Activated T-helper 1 cell treated with Interleukin-2 at 50 U/mL for 16 hours (primary cell): ENCODE results near the gene FBRSL1.
"Not testable (repeated sequence)": the region's sequence is repeated elsewhere in the genome, so short reads cannot be mapped to it uniquely, and the experiment has no call there.

Source experiments
- DNase-seq: peaks from one replicate; pipeline ENCODE4 v3.0.0-alpha.2; 2020; ENCODE audit warnings: low read depth

FBRSL1 gene

DNA sequence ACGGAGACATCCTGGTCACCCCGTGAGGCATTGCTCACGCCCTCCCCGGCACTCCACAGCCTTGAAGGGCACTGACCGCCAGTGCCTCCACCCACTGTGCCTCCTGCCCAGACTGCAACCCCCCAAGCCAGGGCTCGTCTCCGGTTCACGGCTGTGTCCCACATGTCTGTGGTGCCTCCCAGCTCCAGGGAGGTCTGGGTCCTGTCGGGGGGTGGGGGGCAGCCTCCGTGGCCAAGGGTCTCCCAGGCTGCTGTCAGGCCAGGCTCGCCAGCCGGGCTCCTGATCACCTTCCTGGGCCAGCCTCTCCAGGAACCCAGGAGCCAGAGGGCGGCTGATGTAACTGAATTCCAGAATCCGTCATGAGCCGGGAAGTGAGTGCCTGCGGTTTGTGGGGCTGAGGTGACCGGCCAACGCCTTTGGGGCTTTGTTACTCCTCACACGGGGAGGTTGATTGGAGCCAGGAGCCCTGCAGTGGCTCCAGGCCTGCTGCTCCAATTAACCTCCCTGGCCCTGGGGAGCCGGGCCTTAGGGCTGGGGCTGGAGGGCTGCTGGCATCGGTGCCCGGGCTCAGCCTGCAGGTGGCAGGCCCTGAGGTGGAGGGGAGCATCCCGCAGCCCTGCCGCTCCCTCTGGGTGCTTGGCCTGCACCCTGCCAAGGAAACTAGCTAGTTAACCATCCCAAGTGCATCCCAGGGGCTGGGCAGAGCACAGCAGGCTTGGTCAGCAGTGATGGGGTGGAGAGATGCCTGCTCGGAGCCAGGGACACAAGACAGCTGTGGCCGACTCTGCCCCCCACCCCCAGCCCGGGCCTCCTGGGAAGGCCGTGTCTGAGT, 36.4 kb upstream of the FBRSL1 start:
- no peak for DNase-seq

DNA sequence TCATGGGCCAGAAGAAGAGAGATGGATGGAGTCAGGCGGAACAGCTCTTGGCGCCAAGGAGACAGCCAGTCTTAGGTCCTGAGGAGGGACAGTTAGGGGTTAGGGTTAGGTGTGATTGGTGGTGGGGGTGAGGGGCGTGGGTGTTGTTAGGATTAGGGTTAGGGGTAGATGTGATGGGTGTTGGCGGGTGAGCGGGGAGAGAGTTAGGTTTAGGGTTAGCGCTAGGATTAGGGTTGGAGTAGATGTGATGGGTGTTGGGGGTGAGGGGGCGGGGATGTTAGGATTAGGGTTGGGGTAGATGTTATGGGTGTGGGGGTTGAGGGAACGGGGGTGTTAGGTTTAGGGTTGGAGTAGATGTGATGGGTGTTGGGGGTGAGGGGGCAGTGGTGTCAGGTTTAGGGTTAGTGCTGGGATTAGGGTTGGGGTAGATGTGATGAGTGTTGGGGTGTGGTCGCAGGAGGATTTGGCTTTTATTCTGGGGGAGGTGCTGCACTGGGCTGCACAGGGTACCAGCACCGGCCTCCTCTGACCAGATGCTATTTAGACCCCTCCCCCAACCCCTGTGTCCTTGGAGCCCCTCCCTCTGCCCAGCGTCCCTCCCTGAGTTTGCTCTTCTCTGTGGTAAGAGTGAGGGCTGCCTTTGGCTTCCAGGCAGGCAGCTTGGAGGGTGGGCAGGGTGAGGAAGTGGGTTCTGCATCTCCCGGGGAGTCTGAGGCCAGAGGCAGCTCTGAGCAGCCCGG, 35.6 kb upstream of the FBRSL1 start:
- DNase-seq: no peak

DNA sequence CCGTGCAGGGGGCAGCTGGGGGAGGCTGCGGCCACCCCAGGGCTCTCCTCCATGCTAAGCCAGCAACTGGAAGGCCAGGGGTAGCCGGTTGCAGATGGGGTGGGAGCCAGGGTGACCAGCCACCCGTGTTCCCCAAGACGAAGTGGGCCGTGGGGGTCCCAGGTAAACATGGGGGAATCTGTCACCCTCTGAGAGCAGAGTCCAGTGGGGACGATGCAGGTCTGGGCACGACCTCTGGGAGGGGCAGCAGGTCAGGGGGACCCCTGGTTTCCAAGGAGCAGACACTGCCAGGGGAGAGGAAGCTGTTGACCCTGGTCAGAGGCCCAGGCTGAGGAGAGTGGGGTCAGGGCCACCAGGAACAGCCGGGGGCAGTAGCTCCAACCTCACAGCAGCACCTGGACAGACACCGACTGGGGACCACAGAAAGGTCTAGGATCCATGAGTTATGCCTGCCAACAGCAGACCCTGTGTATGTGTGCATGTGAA, 35.0 kb upstream of the FBRSL1 start:
- DNase-seq: no peak

DNA sequence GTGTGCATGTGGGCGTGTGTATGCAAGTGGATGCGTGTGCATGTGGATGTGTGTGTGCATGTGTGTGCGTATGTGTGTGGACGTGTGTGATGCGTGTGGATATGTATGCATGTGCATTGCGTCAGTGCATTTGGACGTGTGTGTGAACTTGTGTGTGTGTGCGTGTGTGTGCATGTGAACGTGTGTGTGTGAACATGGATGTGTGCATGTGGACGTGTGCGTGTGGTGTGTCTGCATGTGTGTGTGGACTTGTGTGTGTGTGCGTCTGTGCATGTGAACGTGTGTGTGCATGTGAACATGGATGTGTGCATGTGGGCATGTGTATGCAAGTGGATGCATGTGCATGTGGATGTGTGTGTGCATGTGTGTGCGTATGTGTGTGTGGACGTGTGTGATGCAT, 34.4 kb upstream of the FBRSL1 start:
- DNase-seq: no peak

DNA sequence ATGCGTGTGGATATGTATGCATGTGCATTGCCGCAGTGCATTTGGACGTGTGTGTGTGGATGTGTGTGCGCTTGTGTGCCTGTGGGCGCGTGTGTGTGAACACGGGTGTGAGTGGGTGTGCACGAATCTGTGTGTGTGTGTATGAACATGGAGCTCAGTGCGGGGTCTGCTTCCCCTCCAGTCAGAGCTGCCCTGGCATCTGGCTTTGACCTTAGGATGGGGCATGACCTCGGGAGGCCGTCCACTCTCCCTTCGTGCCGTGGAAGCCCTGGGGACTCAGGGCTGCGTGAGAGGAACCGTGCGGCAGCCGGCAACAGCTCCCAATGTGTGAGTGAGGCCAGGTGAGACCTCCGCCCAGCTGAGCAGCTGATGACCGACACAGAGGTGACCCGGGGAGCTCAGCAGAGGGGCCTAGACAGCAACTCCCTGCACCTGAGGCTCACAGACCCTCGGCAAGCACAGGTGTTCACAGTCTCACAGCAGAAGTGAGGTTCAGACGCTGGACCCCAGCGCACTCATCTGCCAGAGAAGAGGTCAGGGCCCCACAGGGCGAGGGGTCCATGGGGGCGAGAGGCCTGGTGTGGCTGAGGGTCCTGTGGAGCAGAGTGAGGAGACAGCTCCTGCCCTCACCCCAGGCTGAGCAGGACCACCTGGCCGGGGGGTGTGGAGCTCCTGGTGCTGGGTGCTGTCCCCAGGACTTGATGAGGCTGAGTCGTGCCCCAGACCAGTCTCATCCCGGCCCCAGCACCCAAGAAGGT, 33.6 kb upstream of the FBRSL1 start:
- no peak for DNase-seq

DNA sequence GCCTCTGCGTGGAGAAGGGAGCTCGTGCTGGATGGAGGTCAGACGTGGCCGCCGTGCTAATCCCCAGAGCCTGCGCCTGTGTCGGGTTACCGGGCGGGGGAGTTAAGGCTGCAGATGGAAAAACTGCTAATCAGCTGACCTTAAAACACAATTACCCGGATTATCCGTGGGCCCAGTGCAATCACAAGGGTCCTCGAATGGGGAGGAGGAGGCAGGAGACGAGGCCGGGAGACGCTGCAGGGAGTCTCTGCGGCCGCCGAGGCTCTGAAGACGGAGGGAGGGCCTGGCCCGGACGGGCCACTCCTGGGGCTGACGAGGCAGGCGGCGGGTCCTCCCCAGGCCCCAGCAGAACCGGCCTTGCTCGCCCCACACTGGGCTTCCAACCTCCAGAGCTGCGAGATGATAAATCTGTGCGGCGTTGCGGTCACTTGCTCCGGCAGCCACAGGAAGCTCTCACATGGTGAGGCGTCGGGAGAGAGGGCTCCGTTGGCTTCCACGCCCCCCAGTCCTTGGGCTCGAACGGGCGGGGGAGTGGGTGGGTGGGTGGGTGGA, 32.9 kb upstream of the FBRSL1 start:
- no peak for DNase-seq

DNA sequence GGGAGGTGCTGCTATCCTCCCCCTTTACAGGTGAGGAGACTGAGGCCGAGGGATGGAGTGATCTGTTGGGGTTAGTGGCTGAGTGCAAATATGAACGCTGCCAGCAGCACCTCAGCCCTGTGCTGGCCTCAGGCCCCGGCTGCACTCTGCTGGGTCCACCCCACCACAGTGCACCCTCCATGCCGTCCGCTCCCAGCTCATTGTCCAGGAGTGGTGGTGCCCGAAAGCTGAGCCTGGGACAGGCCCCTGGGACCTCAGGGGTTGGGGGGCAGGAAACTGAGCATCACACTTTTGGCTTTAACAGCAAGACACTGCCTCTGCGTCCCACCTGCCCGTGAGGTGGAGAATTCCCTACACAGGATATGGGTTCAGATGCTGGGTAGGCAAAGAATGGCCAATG, 31.5 kb upstream of the FBRSL1 start:
- DNase-seq: no peak

DNA sequence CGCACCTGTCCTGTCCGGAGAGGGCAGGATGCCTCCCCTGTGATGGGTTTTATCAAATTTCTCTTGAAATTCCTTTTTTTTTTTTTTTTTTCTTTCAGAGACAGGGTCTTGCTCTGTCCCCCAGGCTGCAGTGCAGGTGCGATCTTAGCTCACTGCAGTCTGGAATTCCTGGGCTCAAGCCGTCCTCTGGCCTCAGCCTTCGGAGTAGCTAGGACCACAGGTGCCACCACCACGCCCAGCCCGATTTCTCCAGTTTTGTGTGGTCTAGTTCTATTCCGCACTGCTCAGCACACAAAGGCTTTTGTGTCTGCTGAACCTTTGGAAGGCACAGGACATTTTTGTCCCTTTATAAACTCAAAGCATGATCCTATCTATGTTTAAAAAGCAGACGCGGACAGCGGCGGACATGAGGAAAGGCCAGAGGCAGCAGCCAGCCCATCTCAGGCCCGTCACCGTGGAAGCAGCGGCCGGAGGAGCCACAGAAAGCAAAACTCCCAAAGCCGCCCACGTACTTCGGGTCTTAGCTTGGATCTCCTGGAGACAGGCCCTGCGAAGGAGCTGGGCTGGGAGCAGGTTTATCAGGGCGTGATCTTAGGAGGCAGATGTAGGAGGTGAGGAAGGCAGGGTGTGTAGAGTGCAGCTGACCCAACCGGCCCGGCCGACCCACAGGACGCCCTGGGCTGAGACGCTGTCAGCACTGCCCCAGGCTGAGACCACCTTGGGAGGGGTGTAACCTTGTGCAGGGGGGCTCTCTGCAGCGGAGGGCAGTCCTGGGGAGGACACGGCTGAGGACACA, 30.9 kb upstream of the FBRSL1 start:
- no peak for DNase-seq

DNA sequence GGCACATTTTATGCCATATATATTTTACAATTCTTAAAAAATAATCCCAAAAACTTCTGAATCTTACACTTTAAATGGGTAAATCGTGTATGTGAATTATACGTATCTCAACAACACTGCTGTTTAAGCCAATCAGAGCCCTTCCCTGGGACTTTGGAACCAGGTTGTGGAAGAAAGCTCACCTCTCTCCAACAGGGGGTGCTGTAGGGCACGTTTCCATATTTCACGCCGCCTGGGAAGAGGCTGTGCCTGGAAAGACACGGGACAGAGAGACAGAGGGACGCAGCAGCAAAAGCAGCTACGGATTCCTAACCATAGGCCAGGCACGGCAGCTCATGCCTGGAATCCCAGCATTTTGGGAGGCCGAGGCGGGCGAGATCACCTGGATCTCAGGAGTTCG, 29.4 kb upstream of the FBRSL1 start:
- DNase-seq: no peak

DNA sequence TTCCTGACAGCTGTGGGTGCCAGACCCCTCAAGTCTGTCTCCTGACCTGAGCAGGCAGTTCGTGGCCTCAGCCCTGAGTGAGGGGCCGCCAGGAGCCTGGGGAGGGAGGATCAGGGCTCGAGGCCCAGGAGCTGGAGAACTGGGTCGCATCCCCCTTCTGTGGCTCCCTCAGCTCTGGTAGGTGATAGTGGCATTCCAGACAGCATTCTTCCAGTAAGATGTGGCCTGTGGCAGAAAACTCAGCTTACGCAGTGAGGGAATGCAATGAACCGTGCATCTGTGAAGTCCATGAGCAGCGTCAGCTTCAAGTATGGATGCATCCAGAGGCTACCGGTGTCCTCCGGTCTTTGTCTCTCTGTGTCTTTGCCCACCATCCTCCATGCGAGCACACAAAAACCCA, 28.4 kb upstream of the FBRSL1 start:
- DNase-seq: no peak

DNA sequence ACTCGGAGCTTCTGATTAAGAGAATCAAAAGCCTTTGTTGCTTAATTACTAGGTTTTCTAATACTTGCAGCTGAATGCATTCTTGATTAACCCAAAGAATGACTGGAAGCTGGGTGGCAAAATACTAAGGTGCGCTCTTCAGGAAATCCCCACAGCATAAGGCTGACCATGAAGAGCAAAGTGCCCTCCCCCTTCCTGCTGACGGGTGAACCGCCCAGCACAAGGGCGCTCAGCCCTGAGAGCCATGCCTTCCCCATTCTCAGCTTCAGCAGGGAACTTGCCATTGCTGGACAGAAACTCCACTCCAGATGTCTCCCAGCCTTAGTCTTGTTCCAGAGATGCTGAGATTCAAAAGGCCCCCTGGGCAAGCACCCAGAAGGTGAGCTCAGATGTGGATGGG, 27.2 kb upstream of the FBRSL1 start:
- DNase-seq: no peak

DNA sequence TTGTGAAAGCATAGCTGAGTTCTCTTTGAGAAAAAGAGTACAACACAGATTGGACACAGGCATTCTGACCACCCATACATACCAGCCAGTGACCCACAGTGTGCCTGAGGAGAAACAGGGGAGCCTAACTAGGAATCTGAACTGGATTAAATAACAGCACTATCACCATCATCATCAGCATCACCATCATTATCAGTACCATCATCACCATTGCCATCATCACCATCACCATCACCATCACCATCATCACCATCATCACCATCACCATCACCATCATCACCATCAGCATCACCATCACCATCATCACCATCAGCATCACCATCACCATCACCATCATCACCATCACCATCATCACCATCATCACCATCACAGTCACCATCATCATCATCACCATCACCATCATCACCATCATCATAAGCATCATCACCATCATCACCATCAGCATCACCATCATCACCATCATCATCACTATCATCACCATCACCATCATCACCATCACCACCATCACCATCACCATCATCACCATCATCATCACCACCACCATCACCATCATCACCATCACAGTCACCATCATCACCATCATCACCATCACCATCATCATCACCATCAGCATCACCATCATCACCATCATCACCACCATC, 26.5 kb upstream of the FBRSL1 start:
- not testable (repeated sequence) for DNase-seq

DNA sequence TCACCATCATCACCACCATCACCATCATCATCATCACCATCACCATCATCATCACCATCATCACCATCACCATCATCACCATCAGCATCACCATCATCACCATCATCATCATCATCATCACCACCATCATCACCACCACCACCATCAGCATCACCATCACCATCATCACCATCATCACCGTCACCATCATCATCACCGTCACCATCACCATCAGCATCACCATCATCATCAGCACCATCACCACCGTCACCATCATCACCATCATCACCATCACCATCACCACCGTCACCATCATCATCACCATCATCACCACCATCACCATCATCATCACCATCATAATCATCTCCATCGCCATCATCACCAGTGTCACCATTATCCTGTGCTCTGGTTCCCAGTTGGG, 25.6 kb upstream of the FBRSL1 start:
- not testable (repeated sequence) for DNase-seq

DNA sequence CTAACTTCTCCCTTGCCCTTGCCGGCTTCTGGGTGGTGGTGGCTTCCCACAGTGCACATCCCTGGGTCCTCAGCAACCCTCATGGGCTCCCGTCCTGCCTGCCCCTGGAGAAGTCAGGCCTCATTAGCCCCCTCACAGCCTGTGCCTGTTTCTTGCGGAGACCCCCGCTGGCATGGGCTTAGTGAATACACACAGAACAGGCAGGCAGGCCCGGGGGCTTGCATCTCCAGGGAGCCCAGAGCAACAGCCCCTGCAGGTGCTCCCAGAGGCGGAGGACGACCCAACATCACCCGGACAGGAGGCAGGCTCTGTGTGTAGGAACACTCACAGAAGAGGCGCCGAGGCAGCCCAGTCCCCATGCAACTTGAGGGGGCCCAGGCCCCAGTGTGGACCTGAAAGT, 25.1 kb upstream of the FBRSL1 start:
- no peak for DNase-seq

DNA sequence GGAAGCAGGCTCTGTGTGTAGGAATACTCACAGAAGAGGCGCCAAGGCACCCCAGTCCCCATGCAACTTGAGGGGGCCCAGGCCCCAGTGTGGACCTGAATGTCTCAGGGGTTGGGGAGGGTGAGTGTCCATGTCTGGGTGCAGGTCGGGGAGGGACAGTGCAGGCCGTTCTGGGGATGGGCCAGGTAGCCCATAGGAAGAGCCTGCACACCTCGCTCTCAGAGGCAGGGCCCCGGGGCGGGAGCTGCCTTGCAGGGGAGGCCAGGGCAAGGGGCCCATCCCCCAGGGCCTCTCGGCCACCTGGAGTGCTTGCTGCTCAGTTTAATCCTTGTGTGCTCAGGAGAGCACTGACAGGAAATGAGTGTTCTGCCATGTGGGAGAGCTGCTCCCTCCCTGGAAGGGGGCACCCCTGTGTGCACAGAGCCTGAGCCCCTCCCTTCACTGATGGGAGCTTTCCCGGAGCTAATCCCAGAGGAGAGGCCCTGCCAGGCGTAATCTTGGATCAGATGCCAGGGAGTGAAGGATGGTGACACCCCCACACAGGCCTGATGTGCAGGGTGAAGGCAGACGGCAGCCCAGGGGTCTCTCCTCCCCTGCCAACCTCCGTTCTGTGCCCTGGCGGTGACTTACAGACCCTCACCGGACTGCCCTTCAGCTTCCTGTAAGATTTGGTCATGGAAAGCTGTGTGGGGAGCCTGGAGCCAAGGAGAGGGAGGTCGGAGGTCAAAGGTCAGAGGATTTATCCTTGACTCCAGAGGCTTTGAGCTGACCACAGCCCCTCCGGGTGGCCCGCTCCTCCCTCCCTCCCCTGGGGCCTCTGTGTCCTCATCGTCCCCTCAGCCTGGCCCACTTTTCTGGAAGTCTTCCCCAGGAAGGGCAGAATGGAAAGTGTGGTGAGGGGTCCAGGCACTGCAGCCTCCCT, 24.4 kb upstream of the FBRSL1 start:
- no peak for DNase-seq

DNA sequence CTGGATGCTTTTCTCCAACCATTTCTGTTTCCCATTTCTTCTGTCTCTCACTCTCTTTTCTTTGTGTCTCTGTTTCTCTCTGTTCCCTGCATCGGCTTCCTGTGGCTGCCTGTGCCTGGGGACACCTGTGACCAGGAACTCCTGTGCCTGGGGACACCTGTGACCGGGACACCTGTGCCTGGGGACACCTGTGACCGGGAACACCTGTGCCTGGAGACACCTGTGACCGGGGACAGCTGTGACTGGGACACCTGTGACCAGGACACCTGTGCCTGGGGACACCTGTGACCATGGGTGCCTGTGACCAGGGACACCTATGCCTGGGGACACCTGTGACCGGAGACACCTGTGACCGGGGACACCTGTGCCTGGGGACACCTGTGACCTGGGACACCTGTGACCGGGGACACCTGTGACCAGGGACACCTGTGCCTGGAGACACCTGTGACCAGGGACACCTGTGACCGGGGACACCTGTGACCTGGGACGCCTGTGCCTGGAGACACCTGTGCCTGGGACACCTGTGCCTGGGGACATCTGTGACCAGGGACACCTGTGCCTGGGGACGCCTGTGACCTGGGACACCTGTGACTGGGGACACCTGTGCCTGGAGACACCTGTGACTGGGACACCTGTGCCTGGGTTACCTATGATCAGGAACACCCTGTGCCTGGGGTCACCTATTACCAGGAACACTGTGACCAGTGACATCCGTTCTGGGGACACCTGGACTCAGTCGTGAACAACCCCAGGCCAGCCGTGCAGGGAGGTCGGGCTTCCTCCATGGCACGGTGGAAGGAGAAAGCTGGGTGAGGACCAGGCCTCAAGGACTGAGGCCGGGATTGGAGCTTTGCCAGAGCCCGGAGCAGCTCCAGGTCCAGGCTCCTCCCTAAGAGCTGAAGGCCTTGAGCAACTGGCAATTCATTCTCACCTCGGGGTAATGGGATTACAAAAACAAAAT, 23.4 kb upstream of the FBRSL1 start:
- DNase-seq: no peak

DNA sequence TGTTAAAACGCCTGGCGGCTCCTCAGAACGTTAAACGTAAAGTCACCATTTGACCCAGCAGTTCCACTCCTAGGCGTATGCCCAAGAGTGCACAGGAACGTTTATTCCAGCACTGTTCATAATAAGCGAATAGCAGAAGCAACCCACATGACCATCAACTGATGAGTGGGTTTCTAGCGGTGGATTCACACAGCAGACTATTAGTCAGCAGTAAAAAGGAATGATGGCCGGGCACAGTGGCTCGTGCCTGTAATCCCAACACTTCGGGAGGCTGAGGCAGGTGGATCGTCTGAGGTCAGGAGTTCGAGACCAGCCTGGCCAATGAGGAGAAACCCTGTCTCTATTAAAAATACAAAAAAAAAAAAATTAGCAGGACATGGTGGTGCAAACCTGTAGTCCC, 22.4 kb upstream of the FBRSL1 start:
- DNase-seq: no peak

DNA sequence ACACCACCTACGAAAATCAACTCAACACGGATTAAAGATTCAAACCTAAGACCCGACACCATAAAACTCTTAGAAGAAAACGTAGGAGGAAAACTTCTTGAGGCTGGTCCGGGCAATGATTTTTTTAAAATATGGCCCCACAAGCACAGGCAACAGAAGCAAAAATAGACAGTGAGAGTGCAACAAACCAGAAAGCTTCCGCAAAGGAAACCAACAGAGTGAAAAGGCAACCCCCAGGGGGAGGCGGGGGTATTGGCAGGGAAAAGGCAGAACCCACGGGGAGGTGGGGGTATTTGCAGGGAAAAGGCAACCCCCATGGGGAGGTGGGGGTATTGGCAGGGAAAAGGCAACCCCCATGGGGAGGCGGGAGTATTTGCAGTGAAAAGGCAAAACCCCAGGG, 20.5 kb upstream of the FBRSL1 start:
- DNase-seq: no peak

DNA sequence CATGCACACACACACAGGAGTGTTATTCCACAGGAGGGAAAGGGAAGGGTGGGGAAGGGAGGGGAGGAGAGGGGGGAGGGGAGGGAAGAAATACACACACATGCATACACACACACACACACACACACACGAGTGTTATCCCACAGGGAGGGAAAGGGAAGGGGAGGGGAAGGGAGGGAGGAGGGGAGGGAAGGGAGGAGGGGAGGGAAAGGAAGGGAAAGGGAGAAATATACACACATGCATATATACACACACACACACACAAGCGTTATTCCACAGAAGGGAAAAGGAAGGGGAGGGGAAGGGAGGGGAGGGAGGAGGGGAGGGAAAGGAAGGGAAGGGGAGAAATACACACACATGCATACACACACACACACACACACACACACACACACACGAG, 19.6 kb upstream of the FBRSL1 start:
- DNase-seq: no peak
